ENCODE results near the gene EVC. TPM values are rescaled to one million over a fixed set of nuclear protein-coding genes. Genes with fewer than 3 reads are reported as not detected.

EVC gene
- total and polyA plus RNA-seq, 4 donors: 2.9 to 40.8 (median 13.6) TPM

DNA sequence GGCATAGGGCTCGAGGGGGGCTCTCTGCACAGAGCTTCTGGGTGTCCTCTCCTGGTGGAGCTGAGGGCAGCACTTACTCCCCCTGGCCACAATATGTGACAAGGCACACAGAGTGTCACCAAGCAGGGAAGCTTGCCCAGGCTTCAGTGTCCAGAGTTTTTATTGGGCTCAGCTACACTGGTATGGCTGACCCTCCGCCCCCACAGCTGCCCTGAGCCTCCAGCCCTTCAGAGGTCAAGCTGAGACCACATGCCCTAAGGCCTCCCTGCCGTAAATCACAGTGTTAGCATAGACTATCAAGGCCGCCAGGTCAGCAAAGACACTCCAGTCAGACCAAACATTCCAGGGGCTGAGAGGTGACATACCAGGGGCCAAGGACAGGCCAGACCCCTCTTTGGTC is 59.0 kb downstream of the EVC start:
- Histone ChIP-seq H3K4me1 (ENCODE audit: control insufficient read depth in 5 of 5, insufficient read depth in 5 of 5, low read length in 5 of 5) (no peaks in the 10 kb centered on the region), H3K36me3 (ENCODE audit: control insufficient read depth in 4 of 4, insufficient read depth in 4 of 4, low read length in 4 of 4) (peaks cover 0 to 27% (median 13%) of the 10 kb centered on the region in 4 donors), H3K27ac (ENCODE audit: low read depth in 1 of 2, low read length in 1 of 2) (no peak overlapping the region), H3K27me3 (ENCODE audit: control insufficient read depth in 3 of 3, insufficient read depth in 3 of 3, low read length in 2 of 3) (no peaks in the 10 kb centered on the region), H3K9me3 (ENCODE audit: control insufficient read depth in 4 of 4, insufficient read depth in 3 of 4, low read length in 3 of 4) (peaks cover 0 to 6% (median 0%) of the 10 kb centered on the region in 4 donors), H3K9ac (ENCODE audit: insufficient read depth in 1 of 2, low read length in 2 of 2) (no peak overlapping the region), H3K4me3 (no peak overlapping the region)
- TF ChIP-seq, protein P1, sequence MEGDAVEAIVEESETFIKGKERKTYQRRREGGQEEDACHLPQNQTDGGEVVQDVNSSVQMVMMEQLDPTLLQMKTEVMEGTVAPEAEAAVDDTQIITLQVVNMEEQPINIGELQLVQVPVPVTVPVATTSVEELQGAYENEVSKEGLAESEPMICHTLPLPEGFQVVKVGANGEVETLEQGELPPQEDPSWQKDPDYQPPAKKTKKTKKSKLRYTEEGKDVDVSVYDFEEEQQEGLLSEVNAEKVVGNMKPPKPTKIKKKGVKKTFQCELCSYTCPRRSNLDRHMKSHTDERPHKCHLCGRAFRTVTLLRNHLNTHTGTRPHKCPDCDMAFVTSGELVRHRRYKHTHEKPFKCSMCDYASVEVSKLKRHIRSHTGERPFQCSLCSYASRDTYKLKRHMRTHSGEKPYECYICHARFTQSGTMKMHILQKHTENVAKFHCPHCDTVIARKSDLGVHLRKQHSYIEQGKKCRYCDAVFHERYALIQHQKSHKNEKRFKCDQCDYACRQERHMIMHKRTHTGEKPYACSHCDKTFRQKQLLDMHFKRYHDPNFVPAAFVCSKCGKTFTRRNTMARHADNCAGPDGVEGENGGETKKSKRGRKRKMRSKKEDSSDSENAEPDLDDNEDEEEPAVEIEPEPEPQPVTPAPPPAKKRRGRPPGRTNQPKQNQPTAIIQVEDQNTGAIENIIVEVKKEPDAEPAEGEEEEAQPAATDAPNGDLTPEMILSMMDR (IDR thresholded peaks at IDR 0.05; ENCODE audit: control extremely low read depth, extremely low read depth): no peak
- ATAC-seq (ENCODE audit: insufficient read depth, low FRiP score): no peak
- 90 to 94% methylated on average over 4 of the region's 4 CpGs for WGBS, 2 donors
- no peak for DNase-seq

DNA sequence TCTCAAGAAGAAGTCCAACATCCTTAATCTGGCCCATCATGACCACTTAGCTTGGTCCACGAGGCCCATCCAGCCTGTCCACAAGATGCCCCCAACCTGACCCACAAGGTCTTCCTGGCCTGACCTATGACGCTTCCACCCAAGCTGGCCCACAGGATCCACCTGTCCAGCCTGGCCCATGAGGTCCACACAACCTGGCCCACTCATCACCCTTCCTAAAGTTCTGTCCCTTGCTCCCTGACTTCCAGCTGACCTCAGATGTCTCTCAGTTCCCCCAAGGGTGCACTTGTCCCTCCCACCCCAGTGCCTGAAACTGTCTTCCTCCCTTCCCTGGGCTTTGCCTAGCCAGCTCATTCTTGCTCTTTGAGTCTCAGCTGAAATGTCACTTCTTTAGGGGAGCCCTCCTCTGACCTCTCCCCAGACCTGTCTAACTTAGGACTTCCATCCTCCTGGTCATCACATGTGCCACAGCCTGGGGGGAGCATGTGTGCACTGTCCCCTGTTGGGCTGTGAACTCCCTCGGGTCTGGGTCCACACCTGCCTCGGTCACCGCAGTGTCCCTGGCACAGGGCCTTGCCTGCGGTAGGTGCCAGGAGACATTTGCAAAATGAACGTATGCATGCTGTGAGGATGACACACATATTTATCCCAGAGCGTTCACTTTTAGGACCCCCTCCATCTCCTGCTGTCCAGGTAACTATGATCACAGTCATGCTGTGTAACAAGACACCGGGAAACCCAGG is 61.7 kb downstream of the EVC start:
- Histone ChIP-seq H3K4me3 (no peak overlapping the region), H3K27ac (ENCODE audit: low read depth in 1 of 2, low read length in 1 of 2) (no peak overlapping the region), H3K4me1 (ENCODE audit: control insufficient read depth in 5 of 5, insufficient read depth in 5 of 5, low read length in 5 of 5) (no peaks in the 10 kb centered on the region), H3K27me3 (ENCODE audit: control insufficient read depth in 3 of 3, insufficient read depth in 3 of 3, low read length in 2 of 3) (no peaks in the 10 kb centered on the region), H3K9me3 (ENCODE audit: control insufficient read depth in 4 of 4, insufficient read depth in 3 of 4, low read length in 3 of 4) (peaks cover 4 to 10% (median 6%) of the 10 kb centered on the region in 4 donors), H3K36me3 (ENCODE audit: control insufficient read depth in 4 of 4, insufficient read depth in 4 of 4, low read length in 4 of 4) (peaks cover 0 to 43% (median 18%) of the 10 kb centered on the region in 4 donors), H3K9ac (ENCODE audit: insufficient read depth in 1 of 2, low read length in 2 of 2) (no peak overlapping the region)
- 88 to 90% methylated on average over 9 of the region's 9 CpGs for WGBS, 2 donors
- DNase-seq (no peak), ATAC-seq (ENCODE audit: insufficient read depth, low FRiP score) (no peak)
- TF ChIP-seq, protein P1 (IDR thresholded peaks at IDR 0.05; ENCODE audit: control extremely low read depth, extremely low read depth): no peak

DNA sequence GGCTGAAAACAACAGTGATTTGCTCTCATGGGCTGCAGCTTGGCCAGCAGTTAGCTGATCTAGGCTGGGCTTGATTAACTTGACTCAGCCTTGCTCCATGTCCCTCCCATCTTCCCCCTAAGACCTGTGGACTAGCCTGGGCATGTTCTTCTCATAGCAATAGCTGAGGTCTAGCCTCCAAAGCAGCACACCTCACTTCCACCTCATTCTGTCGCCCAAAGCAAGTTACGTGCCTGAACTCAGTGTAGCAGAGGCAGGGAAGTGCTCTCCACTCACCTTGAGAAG is 62.2 kb downstream of the EVC start:
- Histone ChIP-seq H3K27ac (ENCODE audit: low read depth in 1 of 2, low read length in 1 of 2) (no peak overlapping the region), H3K9me3 (ENCODE audit: control insufficient read depth in 4 of 4, insufficient read depth in 3 of 4, low read length in 3 of 4) (peaks cover 4 to 10% (median 6%) of the 10 kb centered on the region in 4 donors), H3K4me3 (no peak overlapping the region), H3K27me3 (ENCODE audit: control insufficient read depth in 3 of 3, insufficient read depth in 3 of 3, low read length in 2 of 3) (no peaks in the 10 kb centered on the region), H3K36me3 (ENCODE audit: control insufficient read depth in 4 of 4, insufficient read depth in 4 of 4, low read length in 4 of 4) (peaks cover 0 to 43% (median 16%) of the 10 kb centered on the region in 4 donors), H3K4me1 (ENCODE audit: control insufficient read depth in 5 of 5, insufficient read depth in 5 of 5, low read length in 5 of 5) (no peaks in the 10 kb centered on the region), H3K9ac (ENCODE audit: insufficient read depth in 1 of 2, low read length in 2 of 2) (no peak overlapping the region)
- DNase-seq (no peak), ATAC-seq (ENCODE audit: insufficient read depth, low FRiP score) (no peak)
- TF ChIP-seq, protein P1 (IDR thresholded peaks at IDR 0.05; ENCODE audit: control extremely low read depth, extremely low read depth): no peak
- WGBS, 2 donors: 91 to 96% methylated on average over 2 of the region's 2 CpGs

Data from lung (tissue), 12 donors.